Measurements from ENCODE around the gene GP2. TPM values are rescaled to one million over a fixed set of nuclear protein-coding genes. Genes with fewer than 3 reads are reported as not detected.

The GP2 gene
- total RNA-seq, 1 experiment from 2014 or later = not detected

GRCh38 chr16:20268409-20268808 is 58.9 kb downstream of the GP2 start:
- H3K36me3 ChIP-seq = no peaks in the 10 kb centered on the region
- no peaks in the 10 kb centered on the region for H3K9me3 ChIP-seq (replicated peaks)
- no peak for DNase-seq (ENCODE audit: low read depth in 1 of 2, low spot score in 2 of 2)

GRCh38 chr16:20265019-20265418 is 62.3 kb downstream of the GP2 start:
- DNase-seq (ENCODE audit: low read depth in 1 of 2, low spot score in 2 of 2) = no peak
- Histone ChIP-seq H3K9me3 (replicated peaks) (no peaks in the 10 kb centered on the region), H3K4me3 (no peak overlapping the region), H3K27ac (no peak overlapping the region), H3K27me3 (replicated peaks) (no peaks in the 10 kb centered on the region), H3K4me1 (replicated peaks) (no peaks in the 10 kb centered on the region), H3K36me3 (no peaks in the 10 kb centered on the region)

More at GRCh38 chr16:20268409-20268808, 58.9 kb downstream of the GP2 start:
- no peak overlapping the region for H3K4me3 ChIP-seq
- no peaks in the 10 kb centered on the region for H3K4me1 ChIP-seq (replicated peaks)
- H3K27me3 ChIP-seq (replicated peaks) = no peaks in the 10 kb centered on the region
- H3K27ac ChIP-seq = no peak overlapping the region

- H3K27ac ChIP-seq = no peak overlapping the region
- H3K4me1 ChIP-seq (replicated peaks) = no peaks in the 10 kb centered on the region
- DNase-seq (ENCODE audit: low read depth in 1 of 2, low spot score in 2 of 2) = no peak
- H3K9me3 ChIP-seq (replicated peaks) = no peaks in the 10 kb centered on the region
- H3K4me3 ChIP-seq = no peak overlapping the region
- no peaks in the 10 kb centered on the region for H3K36me3 ChIP-seq
- no peaks in the 10 kb centered on the region for H3K27me3 ChIP-seq (replicated peaks)
Measured at GRCh38 chr16:20263138-20263855, 64.0 kb downstream of the GP2 start.

GRCh38 chr16:20262248-20262647 is 65.1 kb downstream of the GP2 start:
- Histone ChIP-seq H3K27ac (no peak overlapping the region), H3K9me3 (replicated peaks) (no peaks in the 10 kb centered on the region), H3K27me3 (replicated peaks) (no peaks in the 10 kb centered on the region), H3K36me3 (no peaks in the 10 kb centered on the region), H3K4me1 (replicated peaks) (no peaks in the 10 kb centered on the region), H3K4me3 (no peak overlapping the region)
- no peak for DNase-seq (ENCODE audit: low read depth in 1 of 2, low spot score in 2 of 2)

- Histone ChIP-seq H3K27me3 (replicated peaks) (no peaks in the 10 kb centered on the region), H3K4me3 (no peak overlapping the region), H3K9me3 (replicated peaks) (no peaks in the 10 kb centered on the region), H3K4me1 (replicated peaks) (no peaks in the 10 kb centered on the region), H3K36me3 (no peaks in the 10 kb centered on the region), H3K27ac (no peak overlapping the region)
- no peak for DNase-seq (ENCODE audit: low read depth in 1 of 2, low spot score in 2 of 2)
Measured at GRCh38 chr16:20260215-20261009, 66.9 kb downstream of the GP2 start.

Other genes starting within 250 kb of the GP2 start
- gene UMOD, start 25.2 kb upstream of the GP2 start, total RNA-seq (2014; rRNA removed; shearing (Covaris generic)) = not detected in 2 replicates
- gene PDILT, start 77.2 kb upstream of the GP2 start, total RNA-seq (2014; rRNA removed; shearing (Covaris generic)) = not detected in 2 replicates
- not detected in 2 replicates for gene ACSM5, start 82.0 kb upstream of the GP2 start, total RNA-seq (2014; rRNA removed; shearing (Covaris generic))
- gene ACSM2A, start 124.0 kb upstream of the GP2 start, total RNA-seq (2014; rRNA removed; shearing (Covaris generic)) = not detected in 2 replicates
- not detected in 2 replicates for gene ACSM2B, start 248.9 kb upstream of the GP2 start, total RNA-seq (2014; rRNA removed; shearing (Covaris generic))